Activated CD8-positive, alpha-beta T cell treated with anti-CD3 and anti-CD28 coated beads, Interleukin-2, amount 10 ng/mL, durations not matched to agents 7 days and 5 days (primary cell): Measurements from ENCODE around the gene PIEZO2. TPM values are rescaled to one million over a fixed set of nuclear protein-coding genes. Genes with fewer than 3 reads are reported as not detected.
A peak's percentile ranks its signal among the peaks of the same experiment; 100 is the strongest.

Experiments
- ATAC-seq: fragments of 150-1000 bp; cut with Tn5 transposase; one replicate; pipeline ENCODE4 v1.10.0; 2021; ENCODE audit warnings: moderate library complexity
- CTCF ChIA-PET: fragments of 350-600 bp; sonication (Branson Sonifier 250); formaldehyde crosslinking; loops from one replicate; lab custom pipeline; 2021; ENCODE audit warnings: antibody characterized with exemption; lab: Charles Lee
- POLR2A ChIA-PET: fragments of 350-600 bp; sonication (Branson Sonifier 250); formaldehyde crosslinking; loops from one replicate; lab custom pipeline; 2021; ENCODE audit warnings: antibody characterized with exemption; lab: Charles Lee
- DNase-seq: peaks from one replicate; pipeline ENCODE4 v3.0.0-alpha.2; 2020
- H3K27ac Mint-ChIP-seq: one replicate; pipeline ENCODE4 v1.8.0; 2021; ENCODE audit warnings: mild to moderate bottlenecking, mixed read lengths
- H3K27me3 Mint-ChIP-seq: one replicate; pipeline ENCODE4 v1.8.0; 2021; ENCODE audit warnings: low read depth, mixed read lengths
- H3K36me3 Mint-ChIP-seq: one replicate; pipeline ENCODE4 v1.8.0; 2021; ENCODE audit warnings: low read depth, mixed read lengths
- H3K4me1 Mint-ChIP-seq: one replicate; pipeline ENCODE4 v1.8.0; 2021; ENCODE audit warnings: low read depth, mixed read lengths
- H3K4me3 Mint-ChIP-seq: one replicate; pipeline ENCODE4 v1.8.0; 2021; ENCODE audit warnings: mild to moderate bottlenecking, mixed read lengths
- H3K9me3 Mint-ChIP-seq: one replicate; pipeline ENCODE4 v1.8.0; 2022; ENCODE audit warnings: mixed read lengths; ENCODE audit not compliant: insufficient read depth
- total RNA-seq, 2 experiments: library from RNA; stranded (reverse); gene quantifications; one replicate each; pipeline ENCODE4 v1.2.3, GENCODE V29; 2021

PIEZO2 gene
- total RNA-seq, 2 experiments from 2014 or later = not detected

GRCh38 chr18:10798727-10799550 is 350.4 kb downstream of the PIEZO2 start:
- no peak overlapping the region for H3K27ac Mint-ChIP-seq
- no peak for DNase-seq
- ChIA-PET CTCF (interaction anchor here (1.4 kb wide), 1 partner anchor 12 kb away, joined by 4 read pairs; no protein-coding TSS in a partner anchor), POLR2A (no interaction called here)
- no peak overlapping the region for H3K4me3 Mint-ChIP-seq
- no peaks in the 10 kb centered on the region for H3K4me1 Mint-ChIP-seq
- H3K36me3 Mint-ChIP-seq = no peaks in the 10 kb centered on the region
- ATAC-seq = no peak
- no peaks in the 10 kb centered on the region for H3K9me3 Mint-ChIP-seq
- no peaks in the 10 kb centered on the region for H3K27me3 Mint-ChIP-seq

GRCh38 chr18:10797896-10798295 is 351.5 kb downstream of the PIEZO2 start:
- Mint-ChIP-seq H3K27ac (no peak overlapping the region), H3K36me3 (no peaks in the 10 kb centered on the region), H3K27me3 (peaks cover 5% of the 10 kb centered on the region), H3K9me3 (no peaks in the 10 kb centered on the region), H3K4me1 (no peaks in the 10 kb centered on the region), H3K4me3 (no peak overlapping the region)
- DNase-seq (no peak), ATAC-seq (no peak)
- CTCF ChIA-PET = interaction anchor here (1.4 kb wide), 1 partner anchor 11 kb away, joined by 4 read pairs; no protein-coding TSS in a partner anchor
- POLR2A ChIA-PET = no interaction called here

- ChIA-PET CTCF (interaction anchor here (0.6 to 0.7 kb wide), 2 partner anchors 8 to 1224 kb away, joined by 3 to 4 read pairs; no protein-coding TSS in a partner anchor), POLR2A (interaction anchor here (0.6 kb wide), 1 partner anchor 331 kb away, joined by 3 read pairs; no protein-coding TSS in a partner anchor)
- H3K9me3 Mint-ChIP-seq = no peaks in the 10 kb centered on the region
- no peak overlapping the region for H3K27ac Mint-ChIP-seq
- DNase-seq (no peak), ATAC-seq (no peak)
- H3K4me1 Mint-ChIP-seq = no peaks in the 10 kb centered on the region
- H3K27me3 Mint-ChIP-seq = peaks cover 10% of the 10 kb centered on the region
- no peaks in the 10 kb centered on the region for H3K36me3 Mint-ChIP-seq
- no peak overlapping the region for H3K4me3 Mint-ChIP-seq
These were observed 354.6 kb downstream of the PIEZO2 start for GRCh38 chr18:10794771-10795170.

DNA sequence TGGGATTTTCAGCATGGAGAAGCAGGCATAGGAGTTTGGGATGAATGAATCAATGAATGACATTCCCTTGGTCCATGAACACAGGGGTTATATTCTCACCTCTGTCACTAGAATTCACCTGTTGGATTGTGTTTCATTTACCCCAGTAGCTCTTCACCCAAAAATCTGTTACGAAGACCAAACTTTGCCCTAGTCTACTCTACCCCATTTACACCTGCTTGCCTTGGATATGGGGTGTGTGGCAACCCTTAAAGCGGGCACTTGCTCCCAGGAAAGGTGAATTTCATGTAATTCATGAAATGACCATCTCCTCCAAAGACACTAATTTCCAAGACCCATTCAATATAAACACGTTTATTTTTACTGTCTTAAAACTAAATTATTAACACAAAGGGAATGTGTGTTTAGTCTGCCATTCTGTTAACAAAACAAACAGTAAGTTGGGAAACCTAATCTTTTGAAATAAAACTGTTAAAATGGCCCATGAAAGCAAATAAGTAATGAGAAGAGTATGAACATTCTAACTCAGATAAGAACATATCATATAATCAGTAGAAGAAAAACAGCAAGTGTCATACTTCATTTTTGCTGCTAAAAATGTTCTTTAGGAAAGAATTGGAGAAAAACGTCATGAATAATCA is 355.5 kb downstream of the PIEZO2 start:
- ATAC-seq (no peak), DNase-seq (no peak)
- ChIA-PET CTCF (no interaction called here), POLR2A (no interaction called here)
- no peak overlapping the region for H3K4me3 Mint-ChIP-seq
- no peak overlapping the region for H3K27ac Mint-ChIP-seq
- H3K9me3 Mint-ChIP-seq = no peaks in the 10 kb centered on the region
- peaks cover 14% of the 10 kb centered on the region for H3K27me3 Mint-ChIP-seq
- no peaks in the 10 kb centered on the region for H3K4me1 Mint-ChIP-seq
- H3K36me3 Mint-ChIP-seq = no peaks in the 10 kb centered on the region

DNA sequence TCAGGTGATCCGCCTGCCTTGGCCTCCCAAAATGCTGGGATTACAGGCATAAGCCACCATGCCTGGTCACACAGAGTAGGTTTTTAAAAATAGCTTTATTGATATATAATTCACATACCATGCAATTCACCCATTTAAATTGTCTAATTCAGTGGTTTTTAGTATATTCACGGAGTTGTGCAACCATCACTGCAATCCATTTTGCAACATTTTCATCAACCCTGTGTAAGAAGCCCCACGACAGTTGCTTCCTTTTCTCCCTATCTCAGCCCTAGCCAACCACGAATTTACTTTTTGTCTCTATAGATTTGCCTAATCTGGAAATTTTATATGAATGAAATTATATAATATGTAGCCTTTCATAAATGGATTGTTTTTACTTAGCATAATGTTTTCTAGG is 357.2 kb downstream of the PIEZO2 start:
- no peak for DNase-seq
- Mint-ChIP-seq H3K27ac (no peak overlapping the region), H3K4me3 (no peak overlapping the region), H3K36me3 (no peaks in the 10 kb centered on the region), H3K9me3 (no peaks in the 10 kb centered on the region), H3K4me1 (peaks cover 4% of the 10 kb centered on the region), H3K27me3 (peaks cover 15% of the 10 kb centered on the region)
- ChIA-PET CTCF (no interaction called here), POLR2A (no interaction called here)
- no peak for ATAC-seq

DNA sequence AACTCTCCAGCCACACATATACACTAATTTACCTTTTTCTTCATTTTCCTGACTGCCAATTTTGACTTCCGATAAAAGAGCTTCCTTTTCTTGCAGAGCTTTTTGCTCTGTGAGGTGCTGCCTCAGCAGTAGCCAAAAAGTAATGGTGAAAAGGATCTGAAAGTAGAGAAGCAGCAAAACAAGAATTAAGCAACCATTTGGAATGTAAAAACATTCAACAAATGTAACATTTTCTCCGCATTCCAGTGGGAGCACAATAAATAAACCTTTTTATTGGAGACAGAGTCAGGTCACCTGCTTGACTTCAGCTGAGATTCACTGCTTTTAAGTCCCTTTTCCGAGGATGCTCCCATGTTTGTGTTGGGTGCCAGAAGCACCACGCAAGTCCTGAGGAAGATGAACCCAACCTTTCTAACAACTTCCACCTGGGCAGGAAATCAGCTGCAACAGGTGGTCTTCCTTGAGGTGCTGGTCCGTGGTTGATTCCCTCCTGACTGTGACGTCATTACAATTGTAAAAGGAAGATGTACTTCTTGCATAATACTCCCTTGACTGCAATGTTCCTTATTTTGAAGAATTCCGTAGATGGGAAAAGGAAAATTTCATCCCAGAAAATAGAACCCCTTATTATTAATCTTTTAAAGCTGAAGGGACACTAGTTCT is 358.1 kb downstream of the PIEZO2 start:
- ATAC-seq = no peak
- CTCF ChIA-PET = interaction anchor here (1.1 kb wide), 1 partner anchor 60 kb away, joined by 3 read pairs; no protein-coding TSS in a partner anchor
- no peaks in the 10 kb centered on the region for H3K36me3 Mint-ChIP-seq

GRCh38 chr18:10789180-10789579 is 360.2 kb downstream of the PIEZO2 start:
- Mint-ChIP-seq H3K4me3 (no peak overlapping the region), H3K9me3 (no peaks in the 10 kb centered on the region), H3K4me1 (peaks cover 6% of the 10 kb centered on the region), H3K27me3 (peaks cover 34% of the 10 kb centered on the region), H3K27ac (no peak overlapping the region), H3K36me3 (no peaks in the 10 kb centered on the region)
- DNase-seq (no peak), ATAC-seq (no peak)
- POLR2A ChIA-PET = no interaction called here
- CTCF ChIA-PET = interaction anchor here (1.3 kb wide), 1 partner anchor 62 kb away, joined by 4 read pairs; no protein-coding TSS in a partner anchor

More for the DNA sequence above, 358.1 kb downstream of the PIEZO2 start:
- no peak overlapping the region for H3K27ac Mint-ChIP-seq
- peaks cover 6% of the 10 kb centered on the region for H3K4me1 Mint-ChIP-seq
- no peak overlapping the region for H3K4me3 Mint-ChIP-seq
- no peak for DNase-seq
- H3K9me3 Mint-ChIP-seq = no peaks in the 10 kb centered on the region
- H3K27me3 Mint-ChIP-seq = peaks cover 15% of the 10 kb centered on the region
- POLR2A ChIA-PET = no interaction called here

- ATAC-seq (peak; percentile 97), DNase-seq (peak; percentile 94)
- POLR2A ChIA-PET = no interaction called here
- Mint-ChIP-seq H3K27me3 (peaks cover 39% of the 10 kb centered on the region), H3K4me1 (peaks cover 6% of the 10 kb centered on the region), H3K27ac (no peak overlapping the region), H3K36me3 (no peaks in the 10 kb centered on the region), H3K4me3 (no peak overlapping the region), H3K9me3 (no peaks in the 10 kb centered on the region)
- CTCF ChIA-PET = interaction anchor here (0.5 to 3.1 kb wide), 12 partner anchors 8 to 1504 kb away, joined by 3 to 12 read pairs (median 4); no protein-coding TSS in a partner anchor
These were observed 362.0 kb downstream of the PIEZO2 start for GRCh38 chr18:10787293-10787901.

GRCh38 chr18:10785798-10786197 is 363.6 kb downstream of the PIEZO2 start:
- H3K27me3 Mint-ChIP-seq = peaks cover 37% of the 10 kb centered on the region
- H3K36me3 Mint-ChIP-seq = no peaks in the 10 kb centered on the region
- DNase-seq (no peak), ATAC-seq (no peak)
- no peak overlapping the region for H3K4me3 Mint-ChIP-seq
- POLR2A ChIA-PET = interaction anchor here (0.6 kb wide), 1 partner anchor 263 kb away, joined by 3 read pairs; no protein-coding TSS in a partner anchor
- CTCF ChIA-PET = interaction anchor here (0.7 to 3.1 kb wide), 5 partner anchors 9 to 368 kb away, joined by 3 to 12 read pairs (median 4); no protein-coding TSS in a partner anchor
- peaks cover 6% of the 10 kb centered on the region for H3K4me1 Mint-ChIP-seq
- no peaks in the 10 kb centered on the region for H3K9me3 Mint-ChIP-seq
- no peak overlapping the region for H3K27ac Mint-ChIP-seq

DNA sequence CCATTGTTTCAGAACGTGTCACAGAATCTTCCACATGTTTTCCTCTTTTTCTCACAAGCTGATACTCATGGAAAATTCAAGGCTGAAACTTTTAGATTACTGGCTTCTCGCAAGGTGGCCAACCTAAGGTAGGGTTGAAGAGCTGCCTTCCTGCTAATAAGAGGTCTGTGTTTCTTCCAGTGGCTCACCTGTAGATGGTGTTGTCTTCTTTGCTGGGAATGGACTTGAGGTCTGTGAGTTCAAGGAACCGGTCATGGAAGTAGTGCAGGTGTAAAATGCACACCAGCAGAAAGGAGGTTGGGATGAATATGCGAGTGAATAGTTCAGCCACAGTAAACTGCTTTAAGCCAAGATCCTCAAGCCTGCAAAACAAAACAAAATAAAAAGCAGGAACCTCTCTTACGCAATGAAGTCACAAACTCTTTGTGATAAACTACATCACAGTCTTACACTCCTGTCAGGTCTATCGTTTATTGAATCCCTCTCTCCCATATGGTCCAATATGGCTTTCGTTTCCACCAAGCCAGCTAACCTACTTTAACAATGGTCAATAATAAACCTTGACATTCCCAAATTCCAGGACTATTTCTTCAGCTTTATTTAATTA is 364.7 kb downstream of the PIEZO2 start:
- CTCF ChIA-PET = interaction anchor here (1.3 kb wide), 1 partner anchor 224 kb away, joined by 4 read pairs; no protein-coding TSS in a partner anchor
- no peak overlapping the region for H3K27ac Mint-ChIP-seq
- ATAC-seq = no peak
- peaks cover 37% of the 10 kb centered on the region for H3K27me3 Mint-ChIP-seq
- H3K9me3 Mint-ChIP-seq = no peaks in the 10 kb centered on the region
- POLR2A ChIA-PET = no interaction called here
- H3K4me1 Mint-ChIP-seq = peaks cover 6% of the 10 kb centered on the region
- no peak for DNase-seq
- H3K4me3 Mint-ChIP-seq = no peak overlapping the region
- no peaks in the 10 kb centered on the region for H3K36me3 Mint-ChIP-seq

DNA sequence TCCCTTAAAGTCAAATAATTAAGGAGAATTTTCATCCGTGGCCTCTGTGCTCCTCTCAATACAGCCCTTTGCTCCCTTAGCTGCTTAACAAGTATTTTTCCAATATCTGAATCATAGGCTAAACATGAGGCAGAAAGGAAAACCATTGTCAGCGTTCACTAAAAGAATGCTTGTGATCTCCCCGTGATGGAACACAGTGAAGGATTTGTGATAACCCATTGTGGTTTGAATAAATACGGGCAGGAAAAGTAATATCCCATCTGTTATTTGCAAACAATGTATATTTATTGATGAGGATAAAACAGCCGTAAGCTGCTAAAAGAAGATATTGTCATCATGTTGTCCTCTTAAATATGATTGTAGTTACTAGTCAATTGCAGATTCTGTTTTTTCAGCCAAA is 365.4 kb downstream of the PIEZO2 start:
- H3K27me3 Mint-ChIP-seq = peaks cover 34% of the 10 kb centered on the region
- CTCF ChIA-PET = interaction anchor here (1.3 kb wide), 1 partner anchor 223 kb away, joined by 4 read pairs; no protein-coding TSS in a partner anchor

More for the DNA sequence above, 365.4 kb downstream of the PIEZO2 start:
- DNase-seq (no peak), ATAC-seq (no peak)
- Mint-ChIP-seq H3K4me3 (no peak overlapping the region), H3K36me3 (no peaks in the 10 kb centered on the region), H3K27ac (no peak overlapping the region), H3K4me1 (peaks cover 6% of the 10 kb centered on the region), H3K9me3 (no peaks in the 10 kb centered on the region)
- POLR2A ChIA-PET = no interaction called here
